GM21576 (cell line): ENCODE results near the gene CACNA1F.

ENCODE experiments used
- ATAC-seq: cut with Tn5 transposase; IDR thresholded peaks from one replicate; pipeline ENCODE4 v1.9.1; 2021; ENCODE audit warnings: mild to moderate bottlenecking, moderate library complexity; ENCODE audit not compliant: unreplicated experiment

Gene CACNA1F

DNA sequence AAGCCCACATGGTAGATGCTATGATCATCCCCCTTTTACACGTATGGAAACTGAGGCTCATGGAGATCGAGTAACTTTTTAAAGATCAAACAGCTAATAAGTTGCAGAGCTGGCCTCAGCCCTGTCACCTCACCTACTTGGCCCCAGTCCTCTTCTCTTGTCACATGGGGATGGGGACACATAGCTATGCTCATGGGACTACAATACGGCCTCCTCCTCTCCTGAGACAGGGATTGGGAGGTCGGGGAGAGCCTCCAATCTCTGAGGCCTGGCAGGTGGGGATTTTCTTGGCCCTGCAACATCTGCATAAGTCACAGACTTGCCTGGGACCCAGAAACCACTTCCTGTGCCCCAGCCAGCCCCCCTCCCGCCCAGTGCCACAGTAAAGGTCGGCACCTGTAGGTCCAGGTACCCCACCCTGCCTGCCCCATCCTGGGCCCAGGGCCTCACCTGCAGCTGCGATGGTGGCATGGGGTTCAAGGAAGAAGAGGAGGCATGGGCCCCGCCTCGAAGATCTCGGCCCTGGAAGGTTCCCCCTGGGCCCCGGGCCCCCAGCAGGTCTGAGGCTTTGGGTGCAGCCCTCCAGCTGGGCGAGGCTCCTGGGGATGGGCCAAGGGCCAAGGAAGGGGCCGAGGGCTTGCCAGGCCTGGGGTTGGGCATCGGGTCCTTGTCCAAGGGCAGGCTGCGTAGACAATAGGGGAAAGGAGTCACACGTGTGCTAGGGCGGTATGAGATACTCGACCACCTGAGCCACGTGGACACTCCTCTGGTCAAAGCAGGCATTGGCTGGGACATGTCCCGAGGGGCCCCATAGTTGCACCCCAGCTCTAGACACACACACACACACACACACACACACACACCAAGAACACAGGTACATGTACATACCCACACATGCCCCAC, 25.0 kb upstream of the CACNA1F start:
- no peak for ATAC-seq

DNA sequence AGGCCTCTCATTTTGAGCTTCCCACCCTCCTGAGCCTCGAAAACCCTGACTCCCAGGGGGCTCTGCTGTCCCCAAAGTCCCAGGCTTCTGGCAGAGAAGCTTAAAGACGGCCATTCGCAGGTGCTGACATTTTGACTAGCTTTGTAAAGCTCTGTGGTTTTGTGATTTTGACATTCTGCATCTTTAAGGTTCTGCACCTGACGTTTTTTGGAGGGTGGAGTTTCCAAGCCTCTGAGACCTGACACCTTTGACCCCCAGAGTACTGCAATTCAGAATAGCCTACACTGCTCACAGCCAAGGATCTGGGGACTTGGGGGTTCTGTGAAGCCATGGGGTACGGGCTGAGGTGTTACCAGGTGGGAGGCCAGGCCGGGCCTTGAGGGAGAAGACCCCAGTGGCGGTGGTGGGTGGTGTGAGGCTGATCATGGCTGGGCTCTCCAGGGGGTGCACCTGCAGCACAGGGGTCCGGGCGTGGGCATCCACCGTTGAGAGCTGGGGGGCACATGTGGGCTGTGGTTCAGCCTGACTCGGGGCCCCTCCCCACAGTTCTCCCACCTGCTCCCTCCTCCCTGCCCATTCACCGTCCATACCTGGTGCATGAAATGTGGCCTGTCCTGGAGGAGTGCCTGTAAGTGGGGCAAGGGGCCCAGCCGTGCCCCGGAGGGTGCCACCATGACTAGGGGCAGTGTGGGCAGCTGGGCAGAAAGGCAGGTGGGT, 24.1 kb upstream of the CACNA1F start:
- ATAC-seq, result no peak

GRCh38 chrX:49256268-49256995, 23.3 kb upstream of the CACNA1F start:
- ATAC-seq, result no peak

- no peak for ATAC-seq
Observed at GRCh38 chrX:49254639-49255038, 21.5 kb upstream of the CACNA1F start.

DNA sequence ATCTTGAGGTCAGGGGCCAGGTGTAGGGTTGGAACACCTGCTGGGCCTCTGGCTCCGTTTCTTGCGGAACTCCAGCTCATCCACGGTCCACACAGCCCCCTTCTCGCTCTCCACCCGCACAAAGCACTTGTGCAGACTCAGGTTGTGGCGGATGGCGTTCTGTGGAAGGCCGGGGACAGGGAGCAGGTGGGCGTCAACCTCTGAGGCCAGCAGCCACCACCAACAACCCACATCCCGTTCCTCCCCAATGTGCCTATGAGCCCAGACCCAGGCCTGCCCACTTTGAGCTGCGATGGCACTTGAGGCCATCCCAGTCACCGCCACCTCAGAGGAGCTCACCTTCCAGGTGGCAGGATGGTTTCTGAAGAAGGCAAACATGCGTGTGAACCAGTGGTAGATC, 18.2 kb upstream of the CACNA1F start:
- ATAC-seq, result no peak

- ATAC-seq, result no peak
Observed at GRCh38 chrX:49250578-49250977, 17.4 kb upstream of the CACNA1F start.

DNA sequence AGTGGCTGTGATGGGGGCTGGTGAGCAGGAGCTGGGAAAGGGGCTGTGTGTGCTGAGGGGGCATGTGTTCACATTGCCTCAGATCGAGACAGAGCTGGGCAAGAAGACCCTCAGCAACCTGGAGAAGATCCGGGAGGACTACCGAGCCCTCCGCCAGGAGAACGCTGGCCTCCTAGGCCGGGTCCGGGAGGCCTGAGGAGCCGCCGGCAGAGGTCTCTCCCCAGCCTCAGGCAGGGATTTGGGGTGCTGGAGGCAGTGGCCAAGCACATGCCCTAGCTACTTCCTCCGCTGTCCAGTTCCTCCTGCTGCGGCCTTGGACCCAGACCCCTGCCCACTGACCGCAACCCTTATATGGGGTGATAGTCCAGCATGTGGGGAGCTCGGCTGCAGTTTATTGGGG, 16.9 kb upstream of the CACNA1F start:
- no peak for ATAC-seq

- ATAC-seq, result no peak
Observed at GRCh38 chrX:49249616-49250015, 16.5 kb upstream of the CACNA1F start.

DNA sequence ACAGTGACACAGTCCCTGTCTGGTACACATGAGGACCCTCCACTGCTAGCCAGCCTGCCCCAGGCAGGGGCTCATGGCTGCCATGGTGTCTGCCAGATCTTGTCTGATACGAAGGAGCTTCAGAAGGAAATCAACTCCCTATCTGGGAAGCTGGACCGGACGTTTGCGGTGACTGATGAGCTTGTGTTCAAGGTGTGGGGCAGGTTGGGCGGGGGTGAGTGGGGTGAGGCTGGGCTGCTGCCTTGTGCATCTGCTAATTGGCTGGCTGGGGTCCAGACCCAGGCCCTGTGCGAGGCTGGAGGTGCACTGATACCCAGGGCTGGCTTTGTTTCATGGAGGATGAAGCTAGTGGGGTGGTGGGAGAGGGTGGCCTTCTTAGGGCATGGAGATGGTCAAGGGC, 15.9 kb upstream of the CACNA1F start:
- ATAC-seq, result no peak

DNA sequence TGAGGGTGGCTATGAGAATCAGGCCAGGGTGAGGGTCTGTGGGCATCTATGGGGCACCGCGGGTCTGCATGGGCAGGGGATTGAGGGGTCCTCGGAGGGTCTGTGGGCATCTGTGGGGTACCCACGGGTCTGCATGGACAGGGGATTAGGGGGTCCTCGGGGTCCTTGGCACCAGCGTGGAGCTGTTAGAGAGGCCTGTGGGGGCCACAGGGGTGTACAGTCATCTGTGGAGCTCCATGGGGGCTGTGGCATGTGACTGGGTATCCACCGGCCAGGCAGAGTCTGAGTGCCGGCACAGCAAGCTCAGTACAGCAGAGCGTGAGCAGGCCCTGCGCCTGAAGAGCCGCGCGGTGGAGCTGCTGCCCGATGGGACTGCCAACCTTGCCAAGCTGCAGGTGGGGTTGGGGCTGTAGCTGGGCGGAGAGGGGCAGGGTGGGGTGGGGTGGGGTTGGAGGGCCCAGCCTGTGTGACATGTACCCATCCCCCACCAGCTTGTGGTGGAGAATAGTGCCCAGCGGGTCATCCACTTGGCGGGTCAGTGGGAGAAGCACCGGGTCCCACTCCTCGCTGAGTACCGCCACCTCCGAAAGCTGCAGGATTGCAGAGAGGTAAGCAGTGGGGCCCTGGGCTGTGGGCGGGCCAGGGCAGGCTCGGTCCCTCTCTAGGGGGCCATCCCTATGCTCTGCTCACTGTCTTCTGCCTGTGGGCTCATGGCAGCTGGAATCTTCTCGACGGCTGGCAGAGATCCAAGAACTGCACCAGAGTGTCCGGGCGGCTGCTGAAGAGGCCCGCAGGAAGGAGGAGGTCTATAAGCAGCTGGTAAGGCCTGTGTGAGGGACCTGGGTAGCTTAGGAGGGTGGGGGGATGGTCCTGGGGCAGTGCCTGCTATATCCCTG, 15.0 kb upstream of the CACNA1F start:
- ATAC-seq, result no peak

GRCh38 chrX:49247346-49247745, 14.2 kb upstream of the CACNA1F start:
- ATAC-seq, result no peak

- no peak for ATAC-seq
Observed at GRCh38 chrX:49246541-49246940, 13.4 kb upstream of the CACNA1F start.

- no peak for ATAC-seq
Observed at GRCh38 chrX:49244207-49244606, 11.1 kb upstream of the CACNA1F start.

DNA sequence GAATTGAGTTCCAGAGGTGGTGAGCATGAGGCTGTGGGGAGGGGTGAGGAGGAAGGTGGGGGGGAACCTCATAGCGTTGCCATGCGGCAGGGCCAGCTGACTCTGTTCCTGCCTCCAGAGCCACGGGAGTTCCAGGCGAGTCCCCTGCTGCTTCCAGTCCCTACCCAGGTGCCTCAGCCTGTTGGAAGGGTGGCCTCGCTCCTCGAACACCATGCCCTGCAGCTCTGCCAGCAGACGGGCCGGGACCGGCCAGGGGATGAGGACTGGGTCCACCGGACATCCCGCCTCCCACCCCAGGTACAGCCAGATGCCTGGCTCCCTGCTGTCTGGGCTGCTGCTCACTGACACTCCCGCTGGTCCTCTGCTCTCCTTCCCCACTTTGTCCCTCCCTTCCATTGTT, 10.0 kb upstream of the CACNA1F start:
- no peak for ATAC-seq

GRCh38 chrX:49242545-49243066, 9.5 kb upstream of the CACNA1F start:
- ATAC-seq, result no peak

GRCh38 chrX:49238735-49239134, 5.6 kb upstream of the CACNA1F start:
- ATAC-seq, result no peak

DNA sequence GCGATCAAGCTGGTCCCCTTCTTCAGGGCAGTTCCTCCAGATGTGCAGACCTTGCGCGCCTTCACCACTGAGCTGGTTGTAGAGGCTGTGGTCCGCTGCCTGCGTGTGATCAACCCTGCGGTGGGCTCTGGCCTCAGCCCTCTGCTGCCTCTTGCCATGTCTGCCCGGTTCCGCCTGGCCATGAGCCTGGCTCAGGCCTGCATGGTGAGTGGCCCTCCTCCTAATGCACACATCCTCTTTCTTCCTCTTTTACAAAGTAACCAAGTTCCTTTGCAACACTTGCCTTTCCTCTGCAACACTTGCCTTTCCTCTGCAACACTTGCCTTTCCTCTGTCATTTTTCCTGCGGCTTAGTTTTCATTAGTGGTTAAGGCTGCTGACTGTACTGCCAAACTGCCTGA, 3.9 kb upstream of the CACNA1F start:
- no peak for ATAC-seq

- ATAC-seq, result no peak
Observed at GRCh38 chrX:49233887-49234555, 881 bp upstream of the CACNA1F start.

- ATAC-seq, result no peak
Observed at GRCh38 chrX:49232525-49232924, 615 bp downstream of the CACNA1F start.
